H1 (cell line): ENCODE measurements around the gene EDC3.

Experiments used
- ATF3 ChIP-seq: IDR thresholded peaks from 2 replicates; pipeline ENCODE4 v1.6.1; 2011; ENCODE audit warnings: low read depth, mild to moderate bottlenecking, low read length; ENCODE audit not compliant: insufficient read depth
- BRCA1 ChIP-seq: IDR thresholded peaks from 2 replicates; pipeline ENCODE4 v1.6.1; 2012; ENCODE audit warnings: low read depth, low read length, improper control_type of control experiment
- CTCF ChIP-seq, 3 experiments: IDR thresholded peaks; 1 replicate in 2 of 3; 2 replicates in 1 of 3; pipeline versions ENCODE4 v1.5.1 to v1.6.1; 2011; ENCODE audit warnings: low read length in 3 of 3, mild to moderate bottlenecking in 3 of 3, inconsistent platforms in 2 of 3, low read depth in 1 of 3, moderate library complexity in 1 of 3; ENCODE audit not compliant: insufficient read depth in 1 of 3; ENCODE audit errors: control extremely low read depth in 1 of 3
- EP300 ChIP-seq, 2 experiments: IDR thresholded peaks; 1 replicate in 1 of 2; 2 replicates in 1 of 2; pipeline ENCODE4 v1.6.1; 2011 to 2012; ENCODE audit warnings: low read depth in 2 of 2, low read length in 2 of 2, mild to moderate bottlenecking in 2 of 2, borderline replicate concordance in 1 of 2, inconsistent platforms in 1 of 2, moderate library complexity in 1 of 2
- POLR2A ChIP-seq, 2 experiments: IDR thresholded peaks; 1 replicate in 1 of 2; 2 replicates in 1 of 2; pipeline ENCODE4 v1.6.1; 2011; ENCODE audit warnings: low read depth in 2 of 2, low read length in 2 of 2, mild to moderate bottlenecking in 2 of 2; ENCODE audit errors: control extremely low read depth in 1 of 2
- POLR2AphosphoS5 ChIP-seq: IDR thresholded peaks from 2 replicates; pipeline ENCODE4 v1.6.1; 2011; ENCODE audit warnings: low read depth, low read length
- SIX5 ChIP-seq: IDR thresholded peaks from 2 replicates; pipeline ENCODE4 v1.6.1; 2011; ENCODE audit warnings: mild to moderate bottlenecking, low read depth, low read length

GRCh38 chr15:74603026-74603788 lies 92.6 kb downstream of the EDC3 start:
- TF ChIP-seq POLR2A (IDR thresholded peaks at IDR 0.05; ENCODE audit: control extremely low read depth in 1 of 2, low read depth in 2 of 2, low read length in 2 of 2) (no peak), POLR2AphosphoS5 (no peak), CTCF (IDR thresholded peaks at IDR 0.05; ENCODE audit: control extremely low read depth in 1 of 3, insufficient read depth in 1 of 3, low read depth in 1 of 3, low read length in 3 of 3) (no peak), ATF3 (no peak), SIX5 (no peak), EP300 (IDR thresholded peaks at IDR 0.05; ENCODE audit: borderline replicate concordance in 1 of 2, low read depth in 2 of 2, low read length in 2 of 2) (no peak), BRCA1 (no peak)
